UCSD-AML1 (cell line): ENCODE results near the gene GIGYF1.
"Not testable (repeated sequence)": the region's sequence is repeated elsewhere in the genome, so short reads cannot be mapped to it uniquely, and the experiment has no call there.

Source experiments
- DNase-seq: peaks from one replicate; lab custom pipeline; 2025; ENCODE audit not compliant: unreplicated experiment; lab: John Stamatoyannopoulos, UW

Gene GIGYF1

DNA sequence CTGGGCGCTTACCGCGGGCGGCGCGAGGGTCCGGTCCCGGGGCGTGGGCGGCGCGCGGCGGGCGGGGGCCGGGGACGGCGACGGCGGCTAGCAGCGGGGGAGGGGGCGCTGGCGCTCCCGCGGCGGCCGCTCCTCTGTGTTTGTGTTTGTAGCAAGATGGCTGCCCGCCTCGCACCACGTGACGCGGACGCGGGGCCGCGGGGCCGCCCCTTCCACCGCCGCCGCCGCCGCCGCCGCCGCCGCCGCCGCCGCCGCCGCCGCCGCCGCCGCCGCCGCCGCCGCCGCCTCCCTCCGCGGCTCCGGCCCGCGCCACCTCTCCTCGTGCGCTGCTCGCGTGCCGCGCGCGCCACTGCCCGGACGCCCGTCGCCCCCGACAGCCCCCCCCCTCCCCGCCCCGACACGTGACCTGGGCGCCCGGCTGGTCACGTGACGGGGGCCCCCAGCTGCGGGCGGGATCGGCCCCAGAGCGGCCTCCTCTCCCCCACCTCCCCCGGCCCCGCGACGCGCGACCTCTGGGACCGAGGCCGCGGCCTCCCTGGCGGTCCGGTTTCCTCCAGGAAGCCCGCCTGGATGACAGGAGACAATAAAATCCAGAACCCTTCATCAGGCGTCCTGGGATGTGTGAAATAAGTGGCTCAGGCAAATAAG is at the start of gene GIGYF1:
Gene GIGYF1, minus strand, starts transcription at position 153 of the 648 bp plus-strand sequence. CDS start 6,012 bp downstream, outside the sequence.
- DNase-seq, result peak; percentile 54

DNA sequence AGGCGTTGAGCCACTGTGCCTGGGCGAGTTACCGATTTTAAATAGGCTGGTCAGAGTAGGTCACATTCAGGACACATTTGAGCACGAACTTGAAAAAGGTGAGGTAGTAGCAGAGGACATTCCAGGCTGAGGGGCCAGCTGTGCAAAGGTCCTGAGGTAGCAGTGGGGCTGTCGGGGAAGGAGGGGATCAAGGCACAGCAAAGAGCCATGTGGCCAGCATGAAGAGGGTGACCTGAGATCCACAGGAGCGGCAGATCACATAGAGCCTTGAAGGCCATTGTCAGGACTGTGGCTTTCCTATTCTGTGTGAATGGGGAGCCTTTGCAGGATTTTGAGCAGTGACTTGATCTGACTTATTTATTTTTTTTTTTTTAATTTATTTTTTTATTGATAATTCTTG is 45.9 kb upstream of the GIGYF1 start:
- no peak for DNase-seq

- DNase-seq, result no peak
Measured at GRCh38 chr7:100736671-100737070, 42.6 kb upstream of the GIGYF1 start.

- DNase-seq, result no peak
Measured at GRCh38 chr7:100735730-100736129, 41.7 kb upstream of the GIGYF1 start.

DNA sequence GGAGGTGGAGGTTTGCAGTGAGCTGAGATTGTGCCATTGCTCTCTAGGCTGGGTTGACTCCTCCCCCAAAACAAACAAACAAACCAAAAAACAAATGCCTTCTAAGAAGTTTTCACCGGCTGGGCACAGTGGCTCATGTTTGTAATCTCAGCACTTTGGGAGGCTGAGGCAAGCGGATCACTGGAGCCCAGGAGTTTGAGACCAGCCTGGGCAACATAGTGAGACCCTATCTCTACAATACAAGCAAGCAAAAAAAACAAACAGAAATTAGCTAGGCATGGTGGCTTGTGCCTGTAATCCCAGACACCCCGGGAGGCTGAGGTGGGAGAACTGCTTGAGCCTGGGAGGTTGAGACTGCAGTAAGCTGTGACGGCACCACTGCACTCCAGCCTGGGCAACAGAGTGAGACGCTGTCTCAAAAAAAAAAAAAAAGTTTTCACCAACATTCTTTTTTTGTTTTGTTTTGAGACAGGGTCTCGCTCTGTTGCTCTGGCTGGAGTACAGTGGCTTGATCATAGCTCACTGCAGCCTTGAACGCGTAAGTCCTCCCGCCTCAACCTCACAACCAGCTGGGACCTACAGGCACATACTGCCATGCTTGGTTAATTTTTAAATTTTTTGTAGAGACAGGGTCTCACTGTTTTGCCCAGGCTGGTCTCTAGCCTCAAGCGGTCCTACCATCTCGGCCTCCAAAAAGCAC is 38.0 kb upstream of the GIGYF1 start:
- no peak for DNase-seq

DNA sequence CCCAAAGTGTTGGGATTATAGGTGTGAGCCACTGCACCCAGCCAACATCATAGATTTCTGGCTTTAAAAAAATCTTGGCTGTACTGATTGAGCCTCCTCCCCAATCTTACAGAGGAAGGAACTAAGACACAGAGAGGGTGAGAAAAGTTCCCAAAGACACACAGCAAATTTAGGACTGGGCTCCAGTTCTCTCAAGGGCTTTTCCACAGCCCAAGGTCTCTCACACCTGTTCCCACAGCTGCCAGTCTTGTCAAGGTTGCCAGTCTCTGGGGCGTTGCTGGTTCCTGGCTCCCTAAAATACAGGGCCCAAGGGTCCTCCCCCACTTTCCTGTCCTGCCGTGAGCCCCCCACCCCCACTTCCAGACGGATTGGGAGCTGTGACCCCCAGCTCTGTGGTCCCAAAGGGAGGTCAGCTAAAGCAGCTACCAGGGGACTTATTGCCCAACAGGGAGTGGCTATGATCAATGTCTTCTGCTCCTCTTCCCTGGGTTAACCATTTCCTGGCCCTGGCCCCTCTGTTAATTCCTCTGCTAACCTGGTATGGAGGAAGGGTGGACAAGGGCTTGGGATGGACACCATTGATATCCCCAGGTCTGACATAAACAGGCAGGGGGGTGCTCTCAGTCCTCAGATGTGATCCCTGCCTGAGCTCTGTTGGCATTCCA is 36.2 kb upstream of the GIGYF1 start:
- DNase-seq, result no peak

DNA sequence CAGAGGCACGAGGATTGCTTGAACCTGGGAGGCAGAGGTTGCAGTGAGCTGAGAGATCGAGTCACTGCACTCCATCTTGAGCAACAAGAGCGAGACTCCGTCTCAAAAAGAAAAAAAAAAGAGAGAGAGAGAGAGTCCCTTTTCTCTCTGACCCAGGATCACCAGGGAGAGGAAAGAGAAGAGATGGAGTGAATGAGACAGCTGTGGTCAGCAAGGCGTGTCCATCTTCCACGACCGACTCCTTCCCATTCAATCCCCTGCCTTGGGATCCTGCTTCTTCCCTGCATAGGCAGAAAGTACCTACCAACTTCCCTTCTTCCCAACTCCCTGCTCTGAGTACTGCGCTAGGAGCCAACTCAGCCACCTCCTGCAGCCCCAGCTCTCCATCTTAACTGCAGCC is 34.1 kb upstream of the GIGYF1 start:
- DNase-seq, result no peak

DNA sequence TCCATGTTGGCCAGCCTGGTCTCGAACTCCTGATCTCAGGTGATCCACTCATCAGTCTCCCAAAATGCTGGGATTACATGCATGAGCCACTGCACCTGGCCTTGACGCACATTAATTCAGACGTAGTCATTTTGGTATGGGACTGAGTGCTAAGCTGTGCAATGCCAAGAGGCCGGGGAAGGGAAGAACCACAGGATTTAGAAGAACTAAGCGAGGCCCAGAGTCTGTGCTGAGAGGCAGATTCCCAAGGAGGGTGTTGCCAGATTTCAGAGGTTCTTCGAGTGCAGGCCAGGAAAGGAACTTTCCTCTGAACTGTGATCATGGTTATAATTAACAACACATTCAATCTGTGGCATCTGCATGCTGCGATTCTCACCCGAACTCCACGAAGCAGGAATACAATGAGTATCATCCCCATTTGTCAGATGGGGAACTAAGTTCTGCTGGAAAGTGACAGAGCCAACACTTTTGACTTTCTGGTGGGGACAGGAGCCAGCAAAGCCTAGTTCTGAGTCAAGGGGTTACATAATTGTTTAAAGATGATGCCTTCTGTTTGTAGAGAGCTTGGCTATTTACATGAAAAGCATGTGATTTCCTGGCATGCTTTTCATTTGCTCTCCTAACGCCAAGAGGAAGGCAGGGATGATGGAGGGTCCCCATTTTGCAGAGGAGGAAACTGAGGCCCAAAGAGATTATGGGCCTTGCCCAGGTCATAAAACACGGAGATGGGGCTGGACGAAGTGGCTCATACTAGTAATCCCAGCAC is 33.1 kb upstream of the GIGYF1 start:
- DNase-seq, result no peak

DNA sequence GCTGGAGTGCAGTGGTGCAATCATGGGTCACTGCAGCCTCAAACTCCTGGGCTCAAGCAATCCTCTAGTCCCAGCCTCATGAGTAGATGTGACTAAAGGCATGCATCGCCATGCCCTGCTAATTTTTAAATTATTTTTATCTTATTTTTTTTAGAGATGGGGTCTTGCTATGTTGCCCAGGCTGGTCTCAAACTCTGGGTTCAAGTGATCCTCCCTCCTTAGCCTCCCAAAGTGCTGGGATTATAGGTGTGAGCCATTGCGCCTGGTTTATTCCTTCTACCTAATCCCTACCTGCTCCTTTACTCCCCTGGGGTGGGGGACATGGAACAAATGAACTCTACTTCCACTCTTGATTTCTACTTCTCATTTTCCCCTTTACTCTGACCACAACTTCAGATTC is 30.3 kb upstream of the GIGYF1 start:
- DNase-seq, result not testable (repeated sequence)

GRCh38 chr7:100723732-100724275 is 29.8 kb upstream of the GIGYF1 start:
- no peak for DNase-seq

- no peak for DNase-seq
Measured at GRCh38 chr7:100722480-100723212, 28.6 kb upstream of the GIGYF1 start.

GRCh38 chr7:100721505-100721812 is 27.4 kb upstream of the GIGYF1 start:
- no peak for DNase-seq

GRCh38 chr7:100720671-100721504 is 26.8 kb upstream of the GIGYF1 start:
- DNase-seq, result no peak

DNA sequence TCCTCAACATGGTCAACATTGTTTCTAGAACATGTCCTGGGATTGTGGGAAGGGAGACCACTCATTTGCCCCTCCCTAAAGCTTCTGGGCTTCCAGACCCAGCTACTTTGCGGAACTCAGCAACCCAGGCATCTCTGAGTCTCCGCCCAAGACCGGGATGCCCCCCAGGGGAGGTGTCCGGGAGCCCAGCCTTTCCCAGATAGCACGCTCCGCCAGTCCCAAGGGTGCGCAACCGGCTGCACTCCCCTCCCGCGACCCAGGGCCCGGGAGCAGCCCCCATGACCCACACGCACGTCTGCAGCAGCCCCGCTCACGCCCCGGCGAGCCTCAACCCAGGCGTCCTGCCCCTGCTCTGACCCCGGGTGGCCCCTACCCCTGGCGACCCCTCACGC is 26.2 kb upstream of the GIGYF1 start, which contains the start of gene EPO:
Gene EPO, plus strand, starts transcription at position 190 of the 392 bp plus-strand sequence. CDS start 513 bp downstream, outside the sequence.
- DNase-seq, result no peak

GRCh38 chr7:100719523-100720278 is 25.7 kb upstream of the GIGYF1 start:
- DNase-seq, result no peak

GRCh38 chr7:100717073-100717472 is 23.0 kb upstream of the GIGYF1 start:
- DNase-seq, result not testable (repeated sequence)

DNA sequence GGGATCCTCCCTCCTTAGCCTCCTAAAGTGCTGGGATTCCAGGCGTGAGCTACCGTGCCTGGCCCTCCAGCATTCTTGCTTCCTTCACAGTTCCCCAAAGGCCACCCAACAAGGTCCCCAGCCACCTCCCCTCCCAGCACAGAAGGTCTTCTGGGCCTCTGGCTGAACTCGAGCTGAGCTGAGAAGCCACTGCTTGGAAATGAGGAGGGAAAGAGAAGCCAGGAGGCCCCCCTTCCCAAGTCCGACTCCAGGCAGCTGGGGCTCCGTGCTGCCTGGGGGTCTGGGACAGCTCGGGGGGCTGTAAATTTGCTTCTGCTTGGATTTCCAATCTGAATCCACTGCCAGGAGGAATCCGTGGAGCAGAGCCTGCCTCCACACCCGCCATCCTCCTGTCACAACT is 20.7 kb upstream of the GIGYF1 start:
- DNase-seq, result no peak

- DNase-seq, result no peak
Measured at GRCh38 chr7:100711369-100711768, 17.3 kb upstream of the GIGYF1 start.

- no peak for DNase-seq
Measured at GRCh38 chr7:100710452-100710851, 16.4 kb upstream of the GIGYF1 start.
